HG03378 (cell line): Measurements from ENCODE around the gene FKBP1B.
"Not testable (repeated sequence)": the region's sequence is repeated elsewhere in the genome, so short reads cannot be mapped to it uniquely, and the experiment has no call there.

ENCODE experiments used
- ATAC-seq: cut with Tn5 transposase; IDR thresholded peaks from one replicate; pipeline ENCODE4 v1.9.1; 2021; ENCODE audit warnings: mild to moderate bottlenecking, moderate library complexity; ENCODE audit not compliant: unreplicated experiment

The FKBP1B gene

GRCh38 chr2:24022324-24022974, 27.1 kb upstream of the FKBP1B start:
- no peak for ATAC-seq

DNA sequence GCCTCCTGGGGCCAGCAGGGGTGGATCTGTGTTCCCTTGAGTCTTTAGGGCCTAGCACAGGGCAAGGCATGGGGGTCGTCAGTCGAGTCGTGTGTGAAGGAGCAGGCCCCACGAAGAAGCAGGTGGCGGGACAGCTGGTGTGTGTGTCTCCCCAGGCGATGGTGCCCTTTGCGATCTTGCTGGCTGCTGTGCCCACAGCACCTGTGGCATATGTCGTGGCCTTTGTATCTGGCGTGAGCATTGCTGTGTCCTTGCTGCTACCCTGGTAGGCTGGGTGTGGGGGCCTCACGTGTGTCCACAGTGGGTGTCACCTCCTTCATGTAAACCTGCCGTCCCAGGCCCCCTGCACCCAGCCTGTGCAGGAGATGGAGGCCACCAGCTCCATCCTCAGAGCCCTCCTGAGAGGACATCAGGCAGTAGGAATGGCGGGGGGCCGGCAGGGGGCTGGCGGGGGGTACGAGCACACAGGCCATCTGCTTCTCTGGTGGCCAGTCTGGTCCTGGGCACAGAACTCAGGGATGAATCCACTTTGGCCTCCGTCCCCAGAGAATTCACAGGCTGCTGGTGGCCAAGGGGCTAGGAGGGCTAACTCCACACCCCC, 26.5 kb upstream of the FKBP1B start:
- no peak for ATAC-seq

- no peak for ATAC-seq
These were observed 25.5 kb upstream of the FKBP1B start for GRCh38 chr2:24024018-24024417.

- no peak for ATAC-seq
These were observed 24.4 kb upstream of the FKBP1B start for GRCh38 chr2:24024996-24025663.

DNA sequence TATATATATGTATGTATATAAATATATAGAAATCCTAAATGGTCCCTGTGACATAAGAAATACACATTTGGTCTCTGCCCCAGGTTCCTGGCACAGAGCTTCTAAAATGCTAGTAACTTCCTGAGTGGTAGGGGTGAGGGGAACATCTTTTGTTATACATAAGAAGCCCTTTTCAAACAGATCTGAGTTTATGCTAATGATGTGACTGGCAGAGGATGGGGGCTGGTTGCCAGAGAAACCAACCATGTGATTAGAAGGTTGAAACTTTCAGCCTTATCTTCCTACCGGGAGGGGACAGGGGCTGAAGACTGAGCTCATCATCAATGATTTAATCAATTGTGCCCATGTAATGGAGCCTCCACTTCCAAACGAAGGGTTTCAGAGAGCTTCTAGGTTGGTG, 23.3 kb upstream of the FKBP1B start:
- ATAC-seq: no peak

GRCh38 chr2:24038786-24039499, 10.6 kb upstream of the FKBP1B start:
- ATAC-seq: no peak

GRCh38 chr2:24040511-24040910, 9.0 kb upstream of the FKBP1B start:
- no peak for ATAC-seq

- ATAC-seq: not testable (repeated sequence)
These were observed 6.4 kb upstream of the FKBP1B start for GRCh38 chr2:24043133-24043532.

- no peak for ATAC-seq
These were observed 3.7 kb upstream of the FKBP1B start for GRCh38 chr2:24045511-24046508.

DNA sequence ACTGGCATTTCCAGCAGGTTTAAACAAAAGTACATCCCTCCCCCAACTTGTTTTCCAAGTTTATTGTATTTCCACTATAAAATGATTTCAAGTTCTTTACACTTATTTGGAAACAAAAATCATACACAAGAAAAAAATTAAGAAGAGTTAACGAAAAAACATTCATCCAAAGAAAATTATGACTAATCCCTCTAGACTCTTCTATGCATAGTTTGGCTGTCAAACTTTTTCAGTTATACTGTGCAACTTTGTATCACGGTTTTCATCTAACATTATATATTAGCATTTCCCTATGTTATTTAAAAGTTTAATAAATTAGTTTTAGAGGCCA, 3.0 kb upstream of the FKBP1B start:
- no peak for ATAC-seq

- peak; percentile 98 for ATAC-seq
These were observed 2.4 kb upstream of the FKBP1B start, which contains the start of gene WDCP for GRCh38 chr2:24046930-24047702. TSS of gene WDCP (minus strand) at chr2:24047391. CDS start at chr2:24039494, 7,897 bp downstream.

DNA sequence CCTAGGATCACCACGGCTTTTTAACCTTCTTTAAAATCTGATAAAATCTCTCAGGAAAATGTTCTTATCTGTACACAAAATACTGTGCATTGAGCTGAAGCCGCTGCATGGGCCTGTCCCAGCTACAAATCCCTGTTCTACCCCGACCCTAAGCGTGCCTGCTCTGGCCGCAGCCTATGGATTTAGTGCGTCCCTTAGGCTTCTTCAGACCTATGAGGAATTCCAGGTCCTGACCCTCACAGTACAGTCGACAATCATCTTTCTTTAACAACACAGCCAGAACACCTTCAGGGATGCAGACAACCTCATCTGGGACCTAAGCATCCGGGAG, 1.9 kb upstream of the FKBP1B start:
- ATAC-seq: no peak

GRCh38 chr2:24048769-24049484, 614 bp upstream of the FKBP1B start:
- ATAC-seq: no peak

- no peak for ATAC-seq
These were observed 769 bp downstream of the FKBP1B start for GRCh38 chr2:24050041-24050979.

DNA sequence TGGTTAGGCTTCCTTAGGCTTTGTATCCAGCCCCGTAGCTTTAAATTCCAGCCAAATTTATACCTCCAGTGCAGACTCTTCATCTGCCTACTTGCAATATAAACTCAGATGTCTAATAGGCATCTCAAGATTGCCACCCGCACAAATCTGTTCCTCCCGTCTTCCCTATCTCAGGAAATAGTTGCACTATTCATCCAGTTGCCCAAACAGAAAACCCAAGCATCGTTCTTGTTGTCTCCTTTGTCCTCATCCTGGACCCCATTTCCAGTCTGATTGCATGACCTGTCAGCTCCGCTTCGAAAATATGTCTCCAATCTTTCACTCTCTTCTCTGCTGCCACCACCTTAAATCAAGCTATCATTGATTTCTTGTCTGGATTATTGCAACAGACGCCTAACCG, 2.3 kb downstream of the FKBP1B start:
- no peak for ATAC-seq

- no peak for ATAC-seq
These were observed 3.4 kb downstream of the FKBP1B start for GRCh38 chr2:24052951-24053350.

GRCh38 chr2:24054366-24055010, 4.9 kb downstream of the FKBP1B start:
- ATAC-seq: no peak

DNA sequence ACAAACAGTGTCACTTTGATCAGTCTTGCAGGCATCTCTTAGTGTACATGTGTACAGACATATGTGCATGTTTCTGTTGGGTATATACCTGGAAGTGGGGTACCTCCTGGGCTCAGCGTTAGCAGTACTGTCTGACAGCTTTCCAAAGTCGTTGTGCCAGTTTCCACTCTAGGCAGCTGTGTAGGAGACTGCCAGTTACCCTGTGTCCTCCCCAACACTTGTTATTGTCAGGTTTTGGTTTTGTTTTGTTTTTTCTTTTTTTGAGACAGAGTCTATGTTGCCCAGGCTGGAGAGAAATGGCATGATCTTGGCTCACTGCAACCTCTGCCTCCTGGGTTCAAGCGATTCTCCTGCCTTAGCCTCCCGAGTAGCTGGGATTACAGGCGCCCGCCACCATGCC, 6.2 kb downstream of the FKBP1B start:
- ATAC-seq: no peak
